ENCODE results near the gene P4HA1.

Gene P4HA1

GRCh38 chr10:73119952-73120351 is 23.3 kb upstream of the P4HA1 start:
- TF ChIP-seq CTCF (conservative IDR thresholded peaks at IDR 0.05; ENCODE audit: low read depth, low read length) = no peak
- no peaks in the 10 kb centered on the region for H3K79me2 ChIP-seq (ENCODE audit: insufficient read depth, low read depth)
- H3K27me3 ChIP-seq (ENCODE audit: insufficient read depth, low read depth) = no peaks in the 10 kb centered on the region
- no peak overlapping the region for H3K27ac ChIP-seq
- no peak overlapping the region for H3K4me3 ChIP-seq (IDR thresholded peaks at IDR 0.05; ENCODE audit: insufficient read depth, low read depth, low read length)
- peaks cover 18% of the 10 kb centered on the region for H3K4me1 ChIP-seq (ENCODE audit: low read depth, poor library complexity, severe bottlenecking)
- no peaks in the 10 kb centered on the region for H3K36me3 ChIP-seq (ENCODE audit: insufficient read depth)
- no peak overlapping the region for H2AFZ ChIP-seq (ENCODE audit: low read depth)
- no peaks in the 10 kb centered on the region for H4K20me1 ChIP-seq (ENCODE audit: insufficient read depth)
- no peak overlapping the region for H3K9ac ChIP-seq
- H3K4me2 ChIP-seq = no peak overlapping the region

GRCh38 chr10:73119457-73119856 is 22.8 kb upstream of the P4HA1 start:
- no peak overlapping the region for H3K4me2 ChIP-seq
- H2AFZ ChIP-seq (ENCODE audit: low read depth) = no peak overlapping the region
- H3K79me2 ChIP-seq (ENCODE audit: insufficient read depth, low read depth) = no peaks in the 10 kb centered on the region
- no peaks in the 10 kb centered on the region for H4K20me1 ChIP-seq (ENCODE audit: insufficient read depth)
- peaks cover 18% of the 10 kb centered on the region for H3K4me1 ChIP-seq (ENCODE audit: low read depth, poor library complexity, severe bottlenecking)
- no peak overlapping the region for H3K9ac ChIP-seq
- H3K36me3 ChIP-seq (ENCODE audit: insufficient read depth) = no peaks in the 10 kb centered on the region
- TF ChIP-seq CTCF (conservative IDR thresholded peaks at IDR 0.05; ENCODE audit: low read depth, low read length) = no peak
- no peak overlapping the region for H3K27ac ChIP-seq
- H3K27me3 ChIP-seq (ENCODE audit: insufficient read depth, low read depth) = no peaks in the 10 kb centered on the region
- no peak overlapping the region for H3K4me3 ChIP-seq (IDR thresholded peaks at IDR 0.05; ENCODE audit: insufficient read depth, low read depth, low read length)

GRCh38 chr10:73117976-73118743 is 21.5 kb upstream of the P4HA1 start:
- Histone ChIP-seq H4K20me1 (ENCODE audit: insufficient read depth) (no peaks in the 10 kb centered on the region), H3K4me2 (peak overlapping the region; percentile 95), H3K4me1 (ENCODE audit: low read depth, poor library complexity, severe bottlenecking) (peaks cover 18% of the 10 kb centered on the region), H3K27ac (peak overlapping the region; percentile 65), H3K4me3 (IDR thresholded peaks at IDR 0.05; ENCODE audit: insufficient read depth, low read depth, low read length) (no peak overlapping the region), H3K79me2 (ENCODE audit: insufficient read depth, low read depth) (no peaks in the 10 kb centered on the region), H3K9ac (peak overlapping the region; percentile 8; the same call in 1 of the 2 replicates), H3K27me3 (ENCODE audit: insufficient read depth, low read depth) (no peaks in the 10 kb centered on the region), H3K36me3 (ENCODE audit: insufficient read depth) (no peaks in the 10 kb centered on the region), H2AFZ (ENCODE audit: low read depth) (no peak overlapping the region)
- no peak for TF ChIP-seq CTCF (conservative IDR thresholded peaks at IDR 0.05; ENCODE audit: low read depth, low read length)

GRCh38 chr10:73116017-73116416 is 19.4 kb upstream of the P4HA1 start:
- H3K27me3 ChIP-seq (ENCODE audit: insufficient read depth, low read depth) = no peaks in the 10 kb centered on the region
- no peaks in the 10 kb centered on the region for H3K79me2 ChIP-seq (ENCODE audit: insufficient read depth, low read depth)
- H4K20me1 ChIP-seq (ENCODE audit: insufficient read depth) = no peaks in the 10 kb centered on the region
- no peak overlapping the region for H3K4me3 ChIP-seq (IDR thresholded peaks at IDR 0.05; ENCODE audit: insufficient read depth, low read depth, low read length)
- TF ChIP-seq CTCF (conservative IDR thresholded peaks at IDR 0.05; ENCODE audit: low read depth, low read length) = no peak
- peaks cover 18% of the 10 kb centered on the region for H3K4me1 ChIP-seq (ENCODE audit: low read depth, poor library complexity, severe bottlenecking)
- H3K36me3 ChIP-seq (ENCODE audit: insufficient read depth) = no peaks in the 10 kb centered on the region
- H3K27ac ChIP-seq = no peak overlapping the region
- H3K9ac ChIP-seq = no peak overlapping the region
- no peak overlapping the region for H2AFZ ChIP-seq (ENCODE audit: low read depth)
- no peak overlapping the region for H3K4me2 ChIP-seq

Data from KMS-11 (cell line).